Measurements from ENCODE around the gene HLA-DMB.
A peak's percentile ranks its signal among the peaks of the same experiment; 100 is the strongest.

GRCh38 chr6:32968867-32969684 is 28.2 kb upstream of the HLA-DMB start:
- TF ChIP-seq CTCF (IDR thresholded peaks at IDR 0.05) (peak in 2 of 6 experiments; percentile 13 to 31), POLR2A (IDR thresholded peaks at IDR 0.05) (peak in 2 of 4 donors; percentile 31 to 58), EP300 (IDR thresholded peaks at IDR 0.05) (no peak)
